Thyroid gland (tissue), 4 donors: ENCODE measurements around the gene QPCT. TPM values are rescaled to one million over a fixed set of nuclear protein-coding genes. Genes with fewer than 3 reads are reported as not detected.
"Not testable (repeated sequence)": the region's sequence is repeated elsewhere in the genome, so short reads cannot be mapped to it uniquely, and the experiment has no call there.

Source experiments
- DNase-seq, 2 donors: peaks; one replicate each; pipeline ENCODE4 v3.0.0-alpha.2; 2019
- H3K27ac ChIP-seq, 3 donors: fragments of 200-600 bp; sonication (generic); 1 replicate in 2 of 3; 2 replicates in 1 of 3; pipeline ENCODE4 v1.5.1; 2016 to 2019; ENCODE audit warnings: mild to moderate bottlenecking in 1 of 3, moderate library complexity in 1 of 3
- H3K27me3 ChIP-seq: fragments of 200-600 bp; sonication (generic); one replicate; pipeline ENCODE4 v1.5.1; 2019
- H3K36me3 ChIP-seq, 2 donors: fragments of 200-600 bp; sonication (generic); one replicate each; pipeline ENCODE4 v1.5.1; 2016 to 2019
- H3K4me1 ChIP-seq, 2 donors: fragments of 200-600 bp; sonication (generic); one replicate each; pipeline ENCODE4 v1.5.1; 2017 to 2019
- H3K4me3 ChIP-seq, 3 donors: fragments of 200-600 bp; sonication (generic); replicated peaks in 1 of 3; 1 replicate in 2 of 3; 2 replicates in 1 of 3; pipeline ENCODE4 v1.5.1; 2016; ENCODE audit warnings: mild to moderate bottlenecking in 1 of 3
- H3K9me3 ChIP-seq: fragments of 200-600 bp; sonication (generic); one replicate; pipeline ENCODE4 v1.5.1; 2017
- POLR2A ChIP-seq, 2 donors: fragments of 450-650 bp; IDR thresholded peaks; one replicate each; pipeline ENCODE4 v1.6.1; 2017; ENCODE audit warnings: antibody characterized with exemption in 2 of 2, mild to moderate bottlenecking in 2 of 2, moderate library complexity in 1 of 2
- WGBS, 2 donors: methylation state at CpG; one replicate each; pipeline ENCODE4 v1.1.5; 2017; 5-methylcytosine and 5-hydroxymethylcytosine counted together
- intact Hi-C: fragments of 100-400 bp; cut with DNase I; formaldehyde crosslinking; loops from one replicate; pipeline ENCODE4 v1.15.1; 2023
- total RNA-seq, 4 donors: library from RNA; depleted of rRNA; stranded (reverse); fragments of >200 nt; gene quantifications; one replicate each; pipeline ENCODE4 v1.2.3, GENCODE V29; 2016
- TF ChIP-seq, protein P1 (sequence below), 6 experiments: fragments of 200-600 bp in 3 of 6; fragments of 450-650 bp in 3 of 6; sonication (generic) in 3 of 6; IDR thresholded peaks; one replicate each; pipeline ENCODE4 v1.5.1; 2016 to 2019; ENCODE audit warnings: antibody characterized with exemption in 6 of 6, mild to moderate bottlenecking in 2 of 6, inconsistent platforms in 1 of 6, moderate library complexity in 1 of 6

QPCT gene
- total RNA-seq, 4 donors from 2014 or later, result 1.0 to 6.0 (median 4.3) TPM

DNA sequence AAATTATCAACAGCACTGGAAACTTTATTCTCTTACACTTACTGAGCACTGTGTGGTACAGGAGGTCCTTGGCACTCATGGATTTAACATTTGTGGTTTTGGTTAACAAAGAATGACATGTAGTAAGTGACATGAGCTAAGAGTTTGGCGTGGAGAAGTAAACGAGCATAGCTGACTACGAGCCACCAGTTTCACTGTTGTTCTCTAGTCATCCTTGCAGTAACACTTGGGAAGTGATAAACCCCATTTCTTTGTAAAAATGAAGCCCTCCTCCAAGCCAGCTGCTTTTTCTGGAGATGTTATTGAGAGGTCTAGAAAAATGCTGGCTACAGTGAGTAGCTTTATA lies 32.7 kb downstream of the QPCT start:
- DNase-seq, result no peak
- Histone ChIP-seq H3K36me3 (no peaks in the 10 kb centered on the region), H3K4me1 (no peaks in the 10 kb centered on the region), H3K4me3 (no peak overlapping the region), H3K27ac (no peak overlapping the region), H3K9me3 (no peaks in the 10 kb centered on the region), H3K27me3 (no peaks in the 10 kb centered on the region)
- TF ChIP-seq, protein P1, sequence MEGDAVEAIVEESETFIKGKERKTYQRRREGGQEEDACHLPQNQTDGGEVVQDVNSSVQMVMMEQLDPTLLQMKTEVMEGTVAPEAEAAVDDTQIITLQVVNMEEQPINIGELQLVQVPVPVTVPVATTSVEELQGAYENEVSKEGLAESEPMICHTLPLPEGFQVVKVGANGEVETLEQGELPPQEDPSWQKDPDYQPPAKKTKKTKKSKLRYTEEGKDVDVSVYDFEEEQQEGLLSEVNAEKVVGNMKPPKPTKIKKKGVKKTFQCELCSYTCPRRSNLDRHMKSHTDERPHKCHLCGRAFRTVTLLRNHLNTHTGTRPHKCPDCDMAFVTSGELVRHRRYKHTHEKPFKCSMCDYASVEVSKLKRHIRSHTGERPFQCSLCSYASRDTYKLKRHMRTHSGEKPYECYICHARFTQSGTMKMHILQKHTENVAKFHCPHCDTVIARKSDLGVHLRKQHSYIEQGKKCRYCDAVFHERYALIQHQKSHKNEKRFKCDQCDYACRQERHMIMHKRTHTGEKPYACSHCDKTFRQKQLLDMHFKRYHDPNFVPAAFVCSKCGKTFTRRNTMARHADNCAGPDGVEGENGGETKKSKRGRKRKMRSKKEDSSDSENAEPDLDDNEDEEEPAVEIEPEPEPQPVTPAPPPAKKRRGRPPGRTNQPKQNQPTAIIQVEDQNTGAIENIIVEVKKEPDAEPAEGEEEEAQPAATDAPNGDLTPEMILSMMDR (IDR thresholded peaks at IDR 0.05), result no peak
- TF ChIP-seq POLR2A (IDR thresholded peaks at IDR 0.05), result no peak
- WGBS, 2 donors, result 45 to 49% methylated on average over 3 of the region's 3 CpGs
- intact Hi-C loops, result no loop called here

DNA sequence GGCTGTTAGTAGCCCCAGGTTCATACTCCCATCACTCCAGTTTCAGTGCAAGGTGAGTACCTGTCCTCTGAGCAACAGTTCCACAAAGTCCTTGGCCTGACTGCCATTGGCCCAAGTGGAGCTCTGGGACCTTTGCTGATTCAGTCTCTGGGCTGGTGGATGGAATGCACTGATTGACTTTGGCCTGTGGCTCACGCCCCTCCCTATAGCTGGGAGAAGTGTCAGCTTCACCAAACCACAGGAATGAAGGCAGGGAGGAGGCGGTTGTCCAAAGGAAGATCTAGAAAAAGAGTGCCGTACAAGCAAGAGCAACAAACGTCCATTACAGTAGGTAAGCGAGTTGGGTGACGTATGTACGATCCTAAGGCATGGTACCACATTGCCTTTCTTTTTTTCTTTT lies 34.0 kb downstream of the QPCT start:
- TF ChIP-seq, protein P1 (IDR thresholded peaks at IDR 0.05), result no peak
- no peak for TF ChIP-seq POLR2A (IDR thresholded peaks at IDR 0.05)
- H3K27ac ChIP-seq, result no peak overlapping the region

DNA sequence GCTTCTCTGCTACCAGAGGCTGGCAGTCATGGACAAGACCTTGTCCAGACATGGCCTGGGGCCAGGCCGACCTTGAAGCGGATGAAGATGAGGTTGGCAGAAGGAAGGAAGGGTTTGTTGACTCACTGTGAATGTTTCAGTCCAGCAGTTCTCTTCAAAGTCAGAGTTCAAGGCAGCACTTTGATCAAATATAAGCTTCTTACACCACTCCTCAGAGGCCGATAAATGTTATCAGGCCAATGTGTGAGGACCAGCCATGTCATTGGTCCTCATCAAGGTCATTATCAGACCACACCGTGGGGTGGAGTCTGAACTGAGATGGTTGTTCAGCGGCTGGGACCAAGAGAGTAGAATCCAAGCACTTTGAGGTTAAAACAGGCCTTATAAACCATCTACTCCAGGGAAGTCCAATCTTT lies 35.5 kb downstream of the QPCT start:
- H3K4me1 ChIP-seq, result no peaks in the 10 kb centered on the region
- no peak for DNase-seq
- WGBS, 2 donors, result 83 to 90% methylated on average over 5 of the region's 5 CpGs
- H3K27me3 ChIP-seq, result no peaks in the 10 kb centered on the region
- no peak overlapping the region for H3K4me3 ChIP-seq
- no peaks in the 10 kb centered on the region for H3K9me3 ChIP-seq
- H3K27ac ChIP-seq, result no peak overlapping the region
- intact Hi-C loops, result no loop called here
- TF ChIP-seq POLR2A (IDR thresholded peaks at IDR 0.05), result no peak
- TF ChIP-seq, protein P1 (IDR thresholded peaks at IDR 0.05), result no peak
- H3K36me3 ChIP-seq, result no peaks in the 10 kb centered on the region

More for the DNA sequence above, 34.0 kb downstream of the QPCT start:
- no peak overlapping the region for H3K4me3 ChIP-seq
- DNase-seq, result no peak
- H3K36me3 ChIP-seq, result no peaks in the 10 kb centered on the region
- intact Hi-C loops, result no loop called here
- no peaks in the 10 kb centered on the region for H3K9me3 ChIP-seq
- H3K4me1 ChIP-seq, result no peaks in the 10 kb centered on the region
- 85 to 96% methylated on average over 7 of the region's 7 CpGs for WGBS, 2 donors
- no peaks in the 10 kb centered on the region for H3K27me3 ChIP-seq

DNA sequence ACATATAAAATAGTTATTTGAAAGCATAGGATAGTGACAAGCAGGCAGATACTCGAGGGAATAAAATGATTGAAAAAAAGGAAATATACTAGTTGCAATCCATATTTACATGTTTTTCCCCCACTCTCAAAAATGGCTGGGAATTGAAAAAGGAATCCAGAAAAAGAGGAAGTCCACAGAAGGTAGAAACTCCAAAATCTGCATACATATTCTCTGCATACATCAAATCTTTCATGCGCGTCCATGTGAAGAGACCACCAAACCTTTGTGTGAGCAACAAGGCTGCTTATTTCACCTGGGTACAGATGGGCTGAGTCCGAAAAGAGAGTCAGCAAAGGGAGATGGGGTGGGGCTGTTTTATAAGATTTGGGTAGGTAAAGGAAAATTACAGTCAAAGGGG lies 36.4 kb downstream of the QPCT start:
- H3K4me3 ChIP-seq, H3K9me3 ChIP-seq, intact Hi-C loops, H3K4me1 ChIP-seq, H3K36me3 ChIP-seq, H3K27me3 ChIP-seq, H3K27ac ChIP-seq, DNase-seq: not testable (repeated sequence)
- WGBS, 2 donors, result 92 to 94% methylated on average over 4 of the region's 4 CpGs

DNA sequence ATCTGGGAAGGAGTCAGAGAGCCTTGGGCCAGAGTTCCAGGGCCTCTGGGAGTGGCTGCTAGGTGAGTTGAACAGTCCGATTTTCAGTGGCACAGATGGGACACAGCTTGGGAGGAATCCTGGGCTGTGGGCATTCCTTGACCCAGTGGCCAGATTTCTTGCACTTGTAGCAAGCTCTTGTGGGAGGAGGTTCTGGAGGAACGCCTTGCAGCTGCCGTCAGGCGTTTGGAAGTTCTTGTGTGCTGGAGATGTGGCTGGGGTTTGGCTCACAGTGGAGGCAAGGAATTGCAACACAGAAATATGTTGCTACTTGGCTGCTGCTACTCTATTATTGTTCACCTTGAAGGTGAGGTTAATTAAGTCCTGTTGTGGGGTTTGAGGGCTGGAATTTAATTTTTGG lies 39.8 kb downstream of the QPCT start:
- H3K9me3 ChIP-seq, intact Hi-C loops, DNase-seq, H3K27me3 ChIP-seq, H3K27ac ChIP-seq, H3K4me1 ChIP-seq, H3K4me3 ChIP-seq, H3K36me3 ChIP-seq: not testable (repeated sequence)
- WGBS, 2 donors, result 79 to 87% methylated on average over 4 of the region's 4 CpGs

DNA sequence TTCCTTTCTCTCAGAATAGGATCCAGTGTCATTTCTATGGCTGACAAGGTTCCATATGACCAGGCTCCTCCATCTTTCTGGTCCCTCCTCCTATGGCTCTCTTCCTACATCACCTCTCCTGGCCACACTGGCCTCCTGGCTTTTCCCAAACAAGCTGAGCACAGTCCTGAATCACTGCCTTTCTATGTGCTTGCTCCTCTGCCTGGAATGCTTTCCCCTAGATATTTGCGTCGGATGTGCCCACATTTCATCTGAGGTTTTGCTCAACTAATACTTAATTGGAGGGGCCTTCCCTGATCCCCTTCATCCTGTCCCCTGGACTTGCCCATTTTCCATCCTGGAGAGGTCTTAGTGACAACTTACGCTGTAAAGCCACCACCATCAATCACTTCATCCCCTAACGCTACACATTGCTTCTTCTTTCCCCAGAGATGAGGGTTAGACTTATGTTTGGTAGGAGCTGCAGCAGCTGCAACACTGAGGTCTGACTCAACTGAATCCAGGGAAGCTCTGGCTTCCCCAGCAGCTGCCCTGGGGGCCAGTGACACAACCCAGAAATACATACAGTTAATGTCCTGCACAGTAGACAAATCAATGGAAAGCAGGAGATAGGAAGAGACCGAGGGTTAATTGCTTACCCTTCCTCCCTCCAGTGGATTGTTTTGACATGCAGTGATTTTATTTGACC lies 42.9 kb downstream of the QPCT start:
- intact Hi-C loops, result no loop called here
- Histone ChIP-seq H3K36me3 (no peaks in the 10 kb centered on the region), H3K4me3 (no peak overlapping the region), H3K27me3 (no peaks in the 10 kb centered on the region), H3K9me3 (no peaks in the 10 kb centered on the region), H3K27ac (no peak overlapping the region), H3K4me1 (peaks cover 0 to 10% of the 10 kb centered on the region in 2 donors)
- DNase-seq, result no peak
- 89 to 94% methylated on average over 5 of the region's 5 CpGs for WGBS, 2 donors
- no peak for TF ChIP-seq POLR2A (IDR thresholded peaks at IDR 0.05)
- TF ChIP-seq, protein P1 (IDR thresholded peaks at IDR 0.05), result no peak
